A549 (cell line): ENCODE results near the gene SPINK14. TPM values are rescaled to one million over a fixed set of nuclear protein-coding genes. Genes with fewer than 3 reads are reported as not detected.

Source experiments
- ATAC-seq, 2 experiments: fragments of 200-7000 bp in 1 of 2; fragments of >200 bp in 1 of 2; cut with Nextera tagmentation in 1 of 2; cut with Tn5 transposase in 1 of 2; 3 replicates each; pipeline versions ENCODE4 v1.8.0 to v1.9.1; 2018 to 2020; ENCODE audit warnings: mild to moderate bottlenecking in 1 of 2, moderate library complexity in 1 of 2
- CTCF ChIA-PET: fragments of 300-600 bp; sonication (Branson Sonifier 250); formaldehyde crosslinking; extraction: SDS; loops from one replicate; lab custom pipeline; 2021; ENCODE audit warnings: antibody characterized with exemption, inconsistent platforms; lab: Yijun Ruan, JAX
- POLR2A ChIA-PET: fragments of 350-600 bp; formaldehyde crosslinking; extraction: SDS; loops from one replicate; lab custom pipeline; 2021; ENCODE audit warnings: antibody characterized with exemption, inconsistent platforms; lab: Yijun Ruan, JAX
- DNase-seq, 2 experiments: peaks; one replicate each; pipeline versions ENCODE4 v3.0.0 to v3.0.0-alpha.2; 2011 to 2016; ENCODE audit warnings: low read depth in 1 of 2, low spot score in 1 of 2
- FAIRE-seq: peaks from 2 replicates; lab custom pipeline; 2011; peaks lifted over from hg19 to GRCh38; lab: Jason Lieb, UNC
- H3K27ac ChIP-seq, 2 experiments: fragments of >200 bp; sonication (Bioruptor Twin); formaldehyde crosslinking; 3 replicates each; pipeline ENCODE4 v1.5.1; 2016 to 2017
- H3K4me1 ChIP-seq: fragments of >200 bp; sonication (Bioruptor Twin); formaldehyde crosslinking; 3 replicates; pipeline ENCODE4 v1.6.1; 2016
- H3K4me2 ChIP-seq: fragments of >200 bp; sonication (Bioruptor Twin); formaldehyde crosslinking; 3 replicates; pipeline ENCODE4 v1.6.1; 2016
- H3K4me3 ChIP-seq: fragments of >200 bp; sonication (Bioruptor Twin); formaldehyde crosslinking; 3 replicates; pipeline ENCODE4 v1.5.1; 2016
- H3K9me3 ChIP-seq: fragments of >200 bp; sonication (Bioruptor Twin); formaldehyde crosslinking; 3 replicates; pipeline ENCODE4 v1.6.1; 2016
- CEBPB ChIP-seq, 2 experiments: fragments of >200 bp in 1 of 2; sonication (Bioruptor Twin) in 1 of 2; formaldehyde crosslinking in 1 of 2; IDR thresholded peaks; 2 replicates each; pipeline ENCODE4 v1.6.1; 2012 to 2016
- CHD2 ChIP-seq: fragments of 150-350 bp; IDR thresholded peaks from 2 replicates; pipeline ENCODE4 v1.6.1; 2014; ENCODE audit warnings: low read length; ENCODE audit not compliant: partially characterized antibody
- EHF ChIP-seq: fragments of 250-450 bp; sonication (Bioruptor Pico); IDR thresholded peaks from 2 replicates; pipeline ENCODE4 v1.5.0; 2020; ENCODE audit warnings: mild to moderate bottlenecking
- EP300 ChIP-seq, 2 experiments: fragments of >200 bp; sonication (Bioruptor Twin); formaldehyde crosslinking; IDR thresholded peaks; 2 replicates in 1 of 2; 3 replicates in 1 of 2; pipeline ENCODE4 v1.6.1; 2016 to 2017
- ESRRA ChIP-seq: fragments of 150-350 bp; IDR thresholded peaks from 2 replicates; pipeline ENCODE4 v1.6.1; 2014; ENCODE audit warnings: mild to moderate bottlenecking, low read length, borderline replicate concordance
- FOSB ChIP-seq: fragments of 250-450 bp; sonication (Bioruptor Pico); IDR thresholded peaks from 2 replicates; pipeline ENCODE4 v1.5.0; 2020; ENCODE audit warnings: mild to moderate bottlenecking, moderate library complexity
- FOSL2 ChIP-seq, 2 experiments: fragments of 450-650 bp in 1 of 2; fragments of >200 bp in 1 of 2; sonication (Bioruptor Twin) in 1 of 2; formaldehyde crosslinking; IDR thresholded peaks; 2 replicates each; pipeline versions ENCODE4 v1.5.0 to v1.6.1; 2016 to 2020; ENCODE audit warnings: mild to moderate bottlenecking in 1 of 2, moderate library complexity in 1 of 2
- HDAC2 ChIP-seq: fragments of 200-600 bp; sonication (generic); IDR thresholded peaks from 2 replicates; pipeline ENCODE4 v1.6.1; 2016
- HES2 ChIP-seq: fragments of >200 bp; sonication (Bioruptor Twin); formaldehyde crosslinking; IDR thresholded peaks from 2 replicates; pipeline ENCODE4 v1.6.1; 2016
- JUN ChIP-seq, 2 experiments: fragments of >200 bp; sonication (Bioruptor Twin); formaldehyde crosslinking; IDR thresholded peaks; 2 replicates in 1 of 2; 3 replicates in 1 of 2; pipeline ENCODE4 v1.6.1; 2016 to 2017
- KDM1A ChIP-seq: fragments of 200-600 bp; sonication (generic); IDR thresholded peaks from 2 replicates; pipeline ENCODE4 v1.6.1; 2016; ENCODE audit warnings: low read depth, mild to moderate bottlenecking
- MYC ChIP-seq: IDR thresholded peaks from 2 replicates; pipeline ENCODE4 v1.6.1; 2012; ENCODE audit warnings: mild to moderate bottlenecking, inconsistent platforms, low read length, improper control_type of control experiment, borderline replicate concordance
- NR3C1 ChIP-seq: fragments of >200 bp; sonication (Bioruptor Twin); formaldehyde crosslinking; IDR thresholded peaks from 3 replicates; pipeline ENCODE4 v1.6.1; 2017
- PBX3 ChIP-seq: IDR thresholded peaks from 2 replicates; pipeline ENCODE4 v1.6.1; 2012
- POLR2A ChIP-seq: IDR thresholded peaks from 2 replicates; pipeline ENCODE4 v1.6.1; 2012; ENCODE audit warnings: mild to moderate bottlenecking, low read length
- RARB ChIP-seq: fragments of 250-450 bp; sonication (Bioruptor Pico); IDR thresholded peaks from 2 replicates; pipeline ENCODE4 v1.8.0; 2021; ENCODE audit warnings: mild to moderate bottlenecking, moderate library complexity
- REST ChIP-seq: fragments of 200-600 bp; sonication (generic); IDR thresholded peaks from 2 replicates; pipeline ENCODE4 v1.6.1; 2016; ENCODE audit warnings: antibody characterized with exemption, mild to moderate bottlenecking, moderate library complexity
- RFX5 ChIP-seq: fragments of 450-650 bp; IDR thresholded peaks from 2 replicates; pipeline ENCODE4 v1.7.1; 2014; ENCODE audit warnings: antibody characterized with exemption, mild to moderate bottlenecking, moderate library complexity
- RNF2 ChIP-seq: fragments of 200-600 bp; sonication (generic); IDR thresholded peaks from 2 replicates; pipeline ENCODE4 v1.6.1; 2016; ENCODE audit warnings: low read depth, mild to moderate bottlenecking, antibody characterized with exemption, moderate library complexity, borderline replicate concordance
- SMC3 ChIP-seq: fragments of >200 bp; sonication (Bioruptor Twin); formaldehyde crosslinking; IDR thresholded peaks from 3 replicates; pipeline ENCODE4 v1.6.1; 2018; ENCODE audit warnings: inconsistent platforms
- ZC3H11A ChIP-seq: fragments of 450-650 bp; IDR thresholded peaks from 2 replicates; pipeline ENCODE4 v1.6.1; 2014; ENCODE audit warnings: antibody characterized with exemption, mild to moderate bottlenecking
- ZFP36 ChIP-seq: fragments of 450-650 bp; IDR thresholded peaks from 2 replicates; pipeline ENCODE4 v1.6.1; 2014; ENCODE audit warnings: borderline replicate concordance; ENCODE audit not compliant: partially characterized antibody
- ZNF302 ChIP-seq: fragments of 250-450 bp; sonication (Bioruptor Pico); IDR thresholded peaks from 2 replicates; pipeline ENCODE4 v1.9.0; 2021; ENCODE audit warnings: inconsistent platforms, mild to moderate bottlenecking, moderate library complexity
- WGBS: methylation state at CpG from one replicate; pipeline ENCODE4 v1.1.6; 2017; ENCODE audit errors: missing lambda C conversion rate; 5-methylcytosine and 5-hydroxymethylcytosine counted together
- polyA plus RNA-seq, 4 experiments: library from polyadenylated mRNA; depleted of rRNA in 3 of 4; stranded (reverse); fragments of >200 nt; fragmentation: RNase III in 1 of 4; extraction: RNeasy Plus Mini Kit Qiagen cat#74134 plus additional on column Dnase treatment in 1 of 4; gene quantifications; 2 replicates in 3 of 4; 3 replicates in 1 of 4; pipeline ENCODE4 v1.2.3, GENCODE V29; 2011 to 2017

The SPINK14 gene
- polyA plus RNA-seq, 2 of the 4 experiments (the other 2 are of a cell fraction) = not detected

- POLR2A ChIA-PET = no interaction called here
- no peaks in the 10 kb centered on the region for H3K9me3 ChIP-seq
- ATAC-seq = no peak
- WGBS = 12% methylated on average over 2 of the region's 2 CpGs
- no peak for TF ChIP-seq CEBPB (IDR thresholded peaks at IDR 0.05)
- TF ChIP-seq FOSL2 (IDR thresholded peaks at IDR 0.05) = no peak
- TF ChIP-seq FOSL2 (CRISPR knock-in tag; IDR thresholded peaks at IDR 0.05) = no peak
- no peak for TF ChIP-seq EP300 (IDR thresholded peaks at IDR 0.05)
- TF ChIP-seq PBX3 = no peak
- TF ChIP-seq MYC = no peak
- no peak for TF ChIP-seq RARB
- no peak for TF ChIP-seq CHD2
- no peak for TF ChIP-seq FOSB (CRISPR knock-in tag)
- FAIRE-seq = no peak
- CTCF ChIA-PET = no interaction called here
- no peaks in the 10 kb centered on the region for H3K4me1 ChIP-seq
- H3K27ac ChIP-seq = no peak within 1 kb of the TSS
- DNase-seq = no peak
- no peak within 1 kb of the TSS for H3K4me3 ChIP-seq
- H3K4me2 ChIP-seq = no peak within 1 kb of the TSS
Observed at GRCh38 chr5:148202531-148203203, 34.3 kb downstream of the SPINK14 start, which contains the start of gene SPINK6. SPINK6 (plus strand) TSS chr5:148203042; CDS start chr5:148203097, 55 bp downstream.

GRCh38 chr5:148205044-148205806 is 36.9 kb downstream of the SPINK14 start:
- Histone ChIP-seq H3K9me3 (no peaks in the 10 kb centered on the region), H3K27ac (no peak overlapping the region), H3K4me2 (no peak overlapping the region), H3K4me1 (no peaks in the 10 kb centered on the region), H3K4me3 (no peak overlapping the region)
- no peak for DNase-seq
- 16% methylated on average over 4 of the region's 4 CpGs for WGBS
- CTCF ChIA-PET = no interaction called here
- no peak for FAIRE-seq
- no peak for TF ChIP-seq FOSB (CRISPR knock-in tag)
- TF ChIP-seq ZC3H11A = no peak
- no peak for TF ChIP-seq JUN (IDR thresholded peaks at IDR 0.05)
- no peak for TF ChIP-seq HDAC2
- no peak for TF ChIP-seq NR3C1
- no peak for TF ChIP-seq REST
- no peak for TF ChIP-seq ZFP36
- TF ChIP-seq, all 56 proteins: peak for 0
- POLR2A ChIA-PET = no interaction called here
- ATAC-seq = no peak

- H3K4me3 ChIP-seq = no peak overlapping the region
- H3K4me2 ChIP-seq = no peak overlapping the region
- POLR2A ChIA-PET = no interaction called here
- no peak overlapping the region for H3K27ac ChIP-seq
- no peaks in the 10 kb centered on the region for H3K4me1 ChIP-seq
- 0% methylated on average over 1 of the region's 1 CpG for WGBS
- no peak for FAIRE-seq
- no peak for ATAC-seq
- CTCF ChIA-PET = no interaction called here
- H3K9me3 ChIP-seq = no peaks in the 10 kb centered on the region
- no peak for DNase-seq
- TF ChIP-seq EHF (CRISPR knock-in tag) (no peak), FOSB (CRISPR knock-in tag) (no peak), KDM1A (no peak), PBX3 (no peak), POLR2A (no peak), ESRRA (no peak), REST (no peak), RNF2 (no peak), RFX5 (no peak), HES2 (no peak), SMC3 (no peak), ZNF302 (CRISPR knock-in tag) (no peak)
Observed at GRCh38 chr5:148205865-148206264, 37.5 kb downstream of the SPINK14 start.
